CD4-positive, alpha-beta T cell treated with Interleukin-12 subunit alpha and Interleukin-12 subunit beta, for 1 hour (primary cell): ENCODE measurements around the gene SCD5.

Experiments used
- DNase-seq: peaks from one replicate; pipeline ENCODE4 v3.0.0-alpha.2; 2020

SCD5 gene

GRCh38 chr4:82624819-82625218 lies 173.8 kb downstream of the SCD5 start:
- no peak for DNase-seq

- no peak for DNase-seq
These were observed 175.4 kb downstream of the SCD5 start for GRCh38 chr4:82623121-82623683.

DNA sequence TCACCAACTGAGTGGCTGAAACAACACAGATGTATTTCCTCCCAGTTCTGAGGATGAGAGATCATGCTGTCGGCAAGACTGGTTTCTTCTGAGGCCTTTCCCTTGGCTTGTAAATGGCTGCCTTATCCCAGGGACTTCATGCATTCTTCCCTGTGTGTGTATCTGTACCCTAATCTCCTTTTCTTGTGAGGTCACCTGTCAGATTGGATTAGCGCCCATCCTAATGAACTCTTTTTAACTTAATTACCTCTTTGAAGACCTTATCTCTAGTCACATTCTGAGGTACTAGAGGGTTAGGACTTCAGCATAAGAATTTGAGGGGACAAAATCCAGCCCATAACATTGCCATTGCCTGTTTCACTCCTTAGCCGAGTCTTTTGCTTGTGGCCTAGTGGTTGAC lies 177.3 kb downstream of the SCD5 start:
- DNase-seq, result no peak

DNA sequence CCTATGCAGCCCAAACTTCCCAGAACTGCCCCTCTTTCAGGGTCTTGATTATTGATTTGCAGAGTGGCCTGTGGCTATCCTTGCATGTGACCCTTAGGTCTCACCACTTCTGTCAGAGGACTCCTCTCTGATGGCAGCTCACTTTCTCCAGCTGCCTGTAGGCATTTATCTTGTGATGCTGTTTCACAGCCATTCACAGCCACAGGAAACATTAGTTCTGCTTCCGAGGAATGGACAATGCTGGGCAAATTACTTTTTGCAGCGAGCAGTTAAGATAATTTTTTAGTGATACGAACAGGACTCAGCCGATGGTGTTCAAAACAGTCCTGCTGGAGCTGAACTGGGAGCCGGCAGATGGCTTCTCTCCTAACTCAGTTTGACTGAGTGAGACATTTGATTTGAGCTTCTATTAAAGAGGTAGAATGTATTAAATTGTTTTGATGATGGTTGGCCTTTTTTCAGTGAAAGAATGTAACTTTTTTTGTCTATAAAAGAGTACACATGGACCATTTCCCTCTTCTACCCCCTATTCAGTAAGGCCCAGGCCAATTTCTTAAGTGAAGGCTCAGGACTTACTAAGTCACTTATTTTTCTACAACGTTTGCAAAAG lies 178.4 kb downstream of the SCD5 start:
- DNase-seq, result no peak

- no peak for DNase-seq
These were observed 180.4 kb downstream of the SCD5 start for GRCh38 chr4:82618103-82618720.

- no peak for DNase-seq
These were observed 183.7 kb downstream of the SCD5 start for GRCh38 chr4:82614838-82615449.

GRCh38 chr4:82613121-82613520 lies 185.5 kb downstream of the SCD5 start:
- DNase-seq, result no peak

- no peak for DNase-seq
These were observed 186.6 kb downstream of the SCD5 start for GRCh38 chr4:82611982-82612381.

- DNase-seq, result no peak
These were observed 187.1 kb downstream of the SCD5 start for GRCh38 chr4:82611527-82611926.

DNA sequence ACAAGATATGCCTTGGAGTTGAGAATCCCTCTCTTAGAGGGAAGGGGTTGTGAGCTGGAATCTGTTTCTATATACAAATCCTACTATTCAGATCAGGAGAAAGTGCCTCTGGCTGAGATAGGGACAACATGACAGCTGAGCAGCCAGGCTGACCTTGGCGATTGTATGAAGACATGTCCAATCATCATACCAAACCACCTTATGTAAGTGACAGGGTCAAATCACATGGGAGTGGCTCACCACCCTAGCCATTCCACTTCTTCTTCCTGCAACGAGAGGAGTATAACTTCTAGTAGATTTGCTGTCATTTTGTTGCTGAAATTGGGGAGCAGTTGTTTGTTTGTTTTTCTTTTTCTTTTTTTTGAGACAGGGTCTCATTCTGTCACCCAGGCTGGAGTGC lies 188.6 kb downstream of the SCD5 start:
- no peak for DNase-seq

- no peak for DNase-seq
These were observed 192.0 kb downstream of the SCD5 start for GRCh38 chr4:82606622-82607021.

DNA sequence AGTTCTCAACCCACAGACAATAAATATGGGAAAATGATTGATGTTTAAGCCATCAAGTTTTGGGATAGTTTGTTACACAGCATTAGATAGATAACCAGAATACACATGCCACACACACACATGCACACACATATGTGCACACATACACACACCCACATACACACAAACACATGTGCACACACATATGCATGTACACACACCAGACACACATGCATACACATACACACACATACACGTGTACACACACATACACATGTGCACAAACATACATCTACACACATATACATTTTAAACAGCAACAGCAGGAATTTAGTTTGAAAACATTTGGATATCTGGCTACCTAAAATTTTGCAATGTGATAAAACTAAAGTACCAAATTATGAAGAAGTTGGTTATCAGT lies 194.1 kb downstream of the SCD5 start:
- no peak for DNase-seq

GRCh38 chr4:82601242-82602015 lies 197.2 kb downstream of the SCD5 start:
- DNase-seq, result no peak

- DNase-seq, result no peak
These were observed 199.3 kb downstream of the SCD5 start for GRCh38 chr4:82599336-82599735.

DNA sequence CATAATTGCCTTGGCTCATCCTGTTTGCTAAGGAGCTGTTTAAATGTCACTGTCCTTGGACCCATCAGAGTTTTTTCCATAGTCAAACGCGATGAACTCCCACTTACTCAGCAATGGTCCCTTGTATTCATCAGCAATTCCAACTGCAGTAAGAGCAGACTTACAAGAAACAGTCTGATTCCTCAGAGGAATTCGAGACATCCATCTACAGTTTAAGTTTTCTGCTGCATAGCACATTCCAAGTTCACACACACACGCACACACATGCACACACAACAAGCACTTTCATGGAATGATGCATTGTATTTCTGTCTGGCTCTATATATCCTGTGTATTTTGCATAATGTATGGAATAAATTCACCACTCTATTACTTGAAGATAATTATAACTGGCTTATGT lies 204.1 kb downstream of the SCD5 start:
- no peak for DNase-seq

GRCh38 chr4:82593411-82593810 lies 205.2 kb downstream of the SCD5 start:
- no peak for DNase-seq

- DNase-seq, result no peak
These were observed 206.0 kb downstream of the SCD5 start for GRCh38 chr4:82592639-82593038.

- DNase-seq, result no peak
These were observed 207.0 kb downstream of the SCD5 start for GRCh38 chr4:82591592-82591991.

- DNase-seq, result no peak
These were observed 208.8 kb downstream of the SCD5 start for GRCh38 chr4:82589756-82590155.

DNA sequence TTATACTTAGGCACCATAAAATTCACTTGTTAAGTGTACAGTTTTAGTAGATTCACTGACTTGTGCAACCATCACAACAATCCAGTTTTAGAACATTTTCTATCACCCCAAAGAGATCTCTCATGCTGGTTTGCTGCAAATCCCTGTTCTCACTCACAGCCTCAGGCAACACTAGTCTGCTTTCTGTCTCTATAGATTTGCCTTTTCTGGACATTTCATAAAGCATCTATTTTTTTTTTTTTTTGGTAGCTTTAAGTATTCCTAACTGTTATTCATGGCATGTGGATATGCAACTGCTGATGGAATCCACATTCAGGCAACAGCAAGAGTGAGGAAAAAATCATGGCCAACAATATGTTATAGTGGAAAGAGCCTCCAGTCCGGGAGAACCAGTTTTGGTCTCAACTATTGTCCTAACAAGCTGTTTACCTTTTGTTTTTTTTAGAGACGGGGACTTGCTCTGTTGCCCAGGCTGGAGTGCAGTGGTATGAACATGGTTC lies 209.8 kb downstream of the SCD5 start:
- no peak for DNase-seq

- no peak for DNase-seq
These were observed 210.6 kb downstream of the SCD5 start for GRCh38 chr4:82587826-82588540.

- DNase-seq, result no peak
These were observed 212.7 kb downstream of the SCD5 start for GRCh38 chr4:82585690-82586435.
